Stimulated activated CD8-positive, alpha-beta memory T cell treated with anti-CD3 and anti-CD28 coated beads, Interleukin-7, amount 100 ng/mL, for 24 hours (primary cell): Measurements from ENCODE around the gene NEDD8.
"Not testable (repeated sequence)": the region's sequence is repeated elsewhere in the genome, so short reads cannot be mapped to it uniquely, and the experiment has no call there.

Source experiments
- DNase-seq: peaks from one replicate; pipeline ENCODE4 v3.0.0-alpha.2; 2020; ENCODE audit warnings: low read depth

NEDD8 gene

GRCh38 chr14:24247422-24247821 is 15.3 kb upstream of the NEDD8 start:
- DNase-seq: no peak

- DNase-seq: no peak
Observed at GRCh38 chr14:24246765-24247212, 14.6 kb upstream of the NEDD8 start.

DNA sequence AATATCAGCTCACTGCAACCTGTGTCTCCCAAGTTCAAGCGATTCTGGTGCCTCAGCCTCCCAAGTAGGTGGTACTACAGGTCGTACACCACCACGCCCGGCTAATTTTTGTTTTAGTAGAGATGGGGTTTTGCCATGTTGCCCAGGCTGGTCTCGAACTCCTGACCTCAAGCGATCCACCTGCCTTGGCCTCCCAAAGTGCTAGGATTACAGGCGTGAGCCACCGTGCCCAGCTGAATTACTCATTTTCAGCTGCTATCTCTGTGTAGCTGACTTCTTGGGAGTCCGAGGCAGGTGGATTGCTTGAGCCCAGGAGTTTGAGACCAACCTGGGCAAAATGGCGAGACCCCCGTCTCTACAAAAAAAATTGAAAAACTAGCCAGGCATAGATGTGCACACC is 13.2 kb upstream of the NEDD8 start:
- DNase-seq: not testable (repeated sequence)

DNA sequence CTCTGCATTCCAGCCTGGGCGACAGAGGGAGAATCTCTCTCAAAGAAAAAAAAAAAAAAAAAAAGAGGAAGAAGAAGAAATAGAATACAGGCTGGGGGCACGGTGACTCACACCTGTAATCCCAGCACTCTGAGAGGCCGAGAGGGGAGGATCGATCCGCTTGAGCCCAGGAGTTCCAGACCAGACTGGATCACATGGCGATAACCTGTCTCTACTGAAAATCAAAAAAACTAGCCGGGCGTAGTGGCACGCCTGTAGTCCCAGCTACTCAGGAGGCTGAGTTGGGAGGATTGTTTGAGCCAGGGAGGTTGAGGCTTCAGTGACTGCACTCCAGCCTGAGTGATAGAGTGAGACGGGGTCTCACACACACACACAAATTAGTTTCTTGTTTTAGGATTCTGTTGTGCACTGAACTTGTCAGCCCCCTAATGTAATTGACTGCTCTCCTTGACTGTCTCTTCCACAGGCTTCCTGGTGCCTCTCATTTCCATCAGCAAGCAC is 11.2 kb upstream of the NEDD8 start:
- no peak for DNase-seq

- DNase-seq: peak; percentile 83
Observed at GRCh38 chr14:24241829-24242443, 9.8 kb upstream of the NEDD8 start.

GRCh38 chr14:24240110-24240918 is 8.1 kb upstream of the NEDD8 start:
- no peak for DNase-seq

GRCh38 chr14:24238527-24239037 is 6.4 kb upstream of the NEDD8 start:
- no peak for DNase-seq

GRCh38 chr14:24238123-24238522 is 6.0 kb upstream of the NEDD8 start:
- no peak for DNase-seq

- DNase-seq: no peak
Observed at GRCh38 chr14:24237463-24237955, 5.3 kb upstream of the NEDD8 start.

DNA sequence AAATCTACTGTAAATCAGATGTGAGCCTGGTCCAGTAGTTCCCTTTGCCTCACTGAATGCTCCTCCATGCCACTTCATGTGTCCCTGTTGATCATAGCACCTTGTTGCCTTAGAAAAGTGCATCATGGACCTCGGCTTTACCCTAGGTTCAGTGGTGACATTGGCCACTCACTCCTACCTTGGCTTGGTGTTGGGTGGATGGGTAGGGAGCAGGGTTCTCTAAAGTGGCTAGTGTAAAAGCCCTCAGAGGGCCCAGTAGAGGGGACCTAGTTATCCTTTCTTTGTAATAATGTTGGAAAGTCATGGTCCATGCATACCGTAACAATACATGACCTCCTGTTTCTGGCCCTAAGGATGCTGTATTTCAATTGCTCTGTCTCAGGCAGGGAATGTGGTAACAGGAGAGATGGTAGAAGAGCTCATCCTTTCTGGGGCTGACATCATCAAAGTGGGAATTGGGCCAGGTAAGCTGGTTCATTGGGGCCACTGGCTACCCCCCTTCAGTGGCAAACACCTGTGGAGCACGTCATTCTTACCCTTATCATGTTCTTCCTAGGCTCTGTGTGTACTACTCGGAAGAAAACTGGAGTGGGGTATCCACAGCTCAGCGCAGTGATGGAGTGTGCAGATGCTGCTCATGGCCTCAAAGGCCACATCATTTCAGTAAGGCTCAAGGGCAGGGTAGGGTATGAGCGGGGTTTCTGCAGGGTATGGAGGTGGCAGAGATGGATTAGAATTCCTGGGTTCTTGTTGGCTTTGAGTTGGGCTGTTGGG is 4.7 kb upstream of the NEDD8 start:
- no peak for DNase-seq

DNA sequence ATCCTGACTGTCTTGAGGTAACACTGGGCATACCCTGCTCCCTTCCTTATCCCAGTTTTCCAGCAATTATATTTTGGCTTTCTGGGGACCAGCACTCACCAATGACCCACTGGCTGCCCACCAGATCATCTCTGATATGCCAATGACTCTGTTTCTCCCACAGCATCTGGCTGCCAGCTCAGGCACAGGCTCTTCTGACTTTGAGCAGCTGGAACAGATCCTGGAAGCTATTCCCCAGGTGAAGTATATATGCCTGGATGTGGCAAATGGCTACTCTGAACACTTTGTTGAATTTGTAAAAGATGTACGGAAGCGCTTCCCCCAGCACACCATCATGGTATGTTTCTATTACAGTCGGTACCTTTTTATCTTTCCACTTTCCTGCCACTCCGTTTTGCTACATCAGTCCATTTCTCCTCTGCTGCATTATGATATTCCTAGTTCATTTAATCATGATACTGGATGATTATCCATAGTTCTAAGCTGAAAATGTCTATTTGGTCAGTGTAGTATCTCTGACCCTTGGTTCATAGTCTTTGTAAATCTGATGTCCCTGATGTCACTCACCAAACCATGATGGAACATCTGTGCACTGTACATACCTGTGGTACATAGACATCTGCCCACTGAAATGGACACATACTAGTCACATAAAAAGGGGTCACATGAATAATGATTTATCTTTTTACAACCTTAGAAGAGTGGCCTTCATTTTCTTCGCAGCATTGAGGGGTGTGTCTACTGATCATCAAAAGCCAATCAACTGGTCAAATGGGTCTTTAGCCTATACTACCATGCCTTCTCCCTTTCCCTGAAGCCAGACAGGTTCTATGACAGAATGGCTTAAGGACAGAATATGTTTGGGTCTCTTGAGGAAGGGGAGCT is 3.9 kb upstream of the NEDD8 start:
- DNase-seq: no peak

DNA sequence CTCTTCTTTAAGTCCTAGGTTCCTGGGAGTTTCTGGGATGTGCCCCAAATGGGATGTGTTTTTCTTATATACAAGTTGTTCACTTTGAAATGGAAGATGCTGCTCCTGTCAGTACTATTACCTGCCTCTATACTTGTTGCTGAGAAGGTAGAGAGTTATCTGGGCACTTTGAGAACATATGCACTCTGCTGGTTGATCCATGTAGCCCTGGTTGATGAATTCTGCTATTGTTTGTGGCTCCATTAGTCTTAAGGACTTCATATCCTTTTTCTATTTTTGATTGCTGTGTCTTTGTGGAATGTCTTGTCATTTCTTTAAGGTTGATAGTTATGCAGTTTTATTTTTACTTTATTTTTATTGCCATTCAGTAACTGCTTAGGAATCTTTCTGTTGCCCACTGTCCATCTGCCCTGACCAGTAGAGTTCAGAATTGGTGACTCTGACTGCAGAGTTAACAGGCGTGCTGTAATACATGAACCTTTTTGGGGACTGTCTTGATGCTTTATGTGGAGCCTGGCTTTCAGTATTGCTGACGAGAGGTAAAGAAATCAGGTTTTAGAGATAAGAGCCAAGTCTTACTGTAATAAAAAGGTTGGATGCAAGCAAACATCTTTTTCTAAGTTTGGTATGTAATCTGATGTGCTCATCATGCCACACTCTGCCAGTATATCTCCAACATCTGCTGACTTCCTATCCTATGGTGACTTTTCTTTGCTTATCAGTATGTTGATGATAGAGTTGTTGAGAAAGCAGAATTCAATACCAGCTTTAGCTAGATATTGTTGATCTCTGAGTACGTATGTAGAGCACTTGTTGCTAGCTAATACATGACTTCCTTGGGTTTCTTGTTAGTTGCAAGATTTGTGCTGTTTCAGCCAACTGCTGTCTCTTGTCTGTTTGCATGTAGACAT is 2.2 kb upstream of the NEDD8 start:
- no peak for DNase-seq

DNA sequence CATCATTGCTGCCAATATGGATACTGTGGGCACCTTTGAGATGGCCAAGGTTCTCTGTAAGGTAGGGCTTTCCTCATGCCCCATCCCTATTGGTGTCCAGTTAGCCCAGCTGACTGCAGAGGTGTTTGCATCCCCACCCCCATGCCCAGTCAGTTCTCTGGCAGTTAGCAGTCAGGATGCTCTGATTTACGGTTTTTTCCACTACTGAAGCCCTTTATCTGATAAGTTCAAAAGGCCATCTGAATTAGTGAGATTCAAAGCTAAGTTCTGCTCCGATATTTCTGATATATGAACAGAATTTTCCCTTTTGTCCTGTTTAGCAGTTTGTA is 1.3 kb upstream of the NEDD8 start:
- no peak for DNase-seq

DNA sequence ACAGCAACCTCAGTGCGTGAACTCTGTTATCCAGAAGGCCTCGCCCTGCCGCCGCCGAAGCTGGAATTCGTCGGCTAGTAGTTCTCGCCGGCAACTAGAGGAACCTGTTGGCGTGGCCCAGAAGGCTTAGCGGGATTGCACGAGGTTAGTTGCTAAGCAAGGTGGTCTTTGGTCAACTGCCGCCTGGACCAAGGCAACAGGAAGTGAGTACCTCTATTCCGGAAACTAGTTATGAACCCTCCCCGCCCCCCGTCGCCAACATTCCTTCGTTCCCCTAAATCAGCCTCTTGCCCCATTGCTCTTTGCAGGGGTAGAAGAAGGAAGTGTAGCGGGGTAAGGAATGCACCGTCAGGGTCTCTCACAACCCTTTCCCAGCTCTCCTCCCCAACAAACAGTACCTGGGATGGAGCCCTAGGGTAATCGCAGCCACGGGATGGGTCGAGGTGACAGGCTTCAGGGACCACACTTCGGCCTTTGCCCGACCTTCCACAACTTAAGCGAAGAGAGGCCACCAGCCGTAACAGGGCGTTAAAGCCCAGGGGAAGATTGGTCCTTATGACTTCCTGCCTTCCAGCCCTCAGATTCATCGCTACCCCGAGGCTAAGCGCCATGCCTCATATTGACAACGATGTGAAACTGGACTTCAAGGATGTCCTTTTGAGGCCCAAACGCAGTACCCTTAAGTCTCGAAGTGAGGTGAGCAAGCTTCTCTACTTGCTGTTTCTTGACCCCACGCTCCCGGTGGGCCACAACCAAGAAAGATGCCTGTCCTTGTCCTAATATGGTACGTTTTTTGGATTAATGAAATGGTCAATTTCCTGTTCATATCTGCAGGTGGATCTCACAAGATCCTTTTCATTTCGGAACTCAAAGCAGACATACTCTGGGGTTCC is 724 bp upstream of the NEDD8 start, which contains the start of gene GMPR2:
TSS of gene GMPR2 (plus strand) at position 285 of the 893 bp plus-strand sequence. CDS start at position 610, 325 bp downstream.
- no peak for DNase-seq

GRCh38 chr14:24231263-24232120 is 675 bp downstream of the NEDD8 start:
- DNase-seq: no peak

GRCh38 chr14:24228902-24229301 is 3.3 kb downstream of the NEDD8 start:
- DNase-seq: no peak

- DNase-seq: no peak
Observed at GRCh38 chr14:24226473-24226872, 5.7 kb downstream of the NEDD8 start.

DNA sequence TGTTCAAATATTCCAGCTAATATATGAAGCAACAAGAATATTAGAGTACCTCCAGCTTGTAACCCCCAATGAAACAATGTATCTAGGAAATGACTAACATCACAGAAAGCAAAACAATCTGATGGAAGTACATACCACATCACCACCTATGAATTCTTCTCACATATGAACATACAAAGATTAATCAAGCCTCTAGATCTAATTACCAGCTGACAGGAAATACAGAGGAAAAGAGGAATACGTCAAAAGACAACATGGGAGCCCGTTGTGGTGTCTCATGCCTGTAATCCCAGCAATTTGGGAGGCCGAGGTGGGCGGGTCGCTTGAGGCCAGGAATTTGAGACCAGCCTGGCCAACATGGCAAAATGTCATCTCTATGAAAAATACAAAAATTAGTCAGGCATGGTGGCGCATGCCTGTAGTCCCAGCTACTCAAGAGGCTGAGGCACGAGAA is 7.5 kb downstream of the NEDD8 start:
- no peak for DNase-seq
